AG04450 (cell line): Measurements from ENCODE around the gene TLCD5. TPM values are rescaled to one million over a fixed set of nuclear protein-coding genes. Genes with fewer than 3 reads are reported as not detected.

Experiments used
- CTCF ChIA-PET: fragments of 300-600, 350-600 bp; formaldehyde crosslinking; extraction: SDS; loops from one replicate; lab custom pipeline; 2022; ENCODE audit warnings: antibody characterized with exemption, inconsistent platforms; lab: Charles Lee
- POLR2A ChIA-PET: fragments of 350-600 bp; formaldehyde crosslinking; extraction: SDS; loops from one replicate; lab custom pipeline; 2021; ENCODE audit warnings: antibody characterized with exemption, inconsistent platforms; lab: Yijun Ruan, JAX
- DNase-seq: peaks from one replicate; pipeline ENCODE4 v3.0.0-alpha.2; 2011; ENCODE audit warnings: low read depth, low spot score
- H3K27ac ChIP-seq: one replicate; pipeline ENCODE4 v1.5.1; 2012; ENCODE audit warnings: low read depth, low read length, control low read depth
- H3K27me3 ChIP-seq: one replicate; pipeline ENCODE4 v1.6.0; 2012; ENCODE audit warnings: low read length; ENCODE audit not compliant: control insufficient read depth, insufficient read depth
- H3K4me3 ChIP-seq: 2 replicates; pipeline ENCODE4 v1.5.1; 2011; ENCODE audit warnings: mild to moderate bottlenecking, low read depth, low read length, control low read depth
- H3K9me3 ChIP-seq: 2 replicates; pipeline ENCODE4 v1.5.1; 2012; ENCODE audit warnings: low read length; ENCODE audit not compliant: control insufficient read depth, insufficient read depth
- polyA plus RNA-seq: library from polyadenylated mRNA; depleted of rRNA; stranded (reverse); fragments of >200 nt; gene quantifications from 2 replicates; pipeline ENCODE4 v1.2.3, GENCODE V29; 2011
- TF ChIP-seq, protein P1 (sequence below): IDR thresholded peaks from 2 replicates; pipeline ENCODE4 v1.5.1; 2011; ENCODE audit warnings: low read depth, low read length, control low read depth, inconsistent platforms

The TLCD5 gene
- polyA plus RNA-seq, 1 experiment: 14.9 TPM

DNA sequence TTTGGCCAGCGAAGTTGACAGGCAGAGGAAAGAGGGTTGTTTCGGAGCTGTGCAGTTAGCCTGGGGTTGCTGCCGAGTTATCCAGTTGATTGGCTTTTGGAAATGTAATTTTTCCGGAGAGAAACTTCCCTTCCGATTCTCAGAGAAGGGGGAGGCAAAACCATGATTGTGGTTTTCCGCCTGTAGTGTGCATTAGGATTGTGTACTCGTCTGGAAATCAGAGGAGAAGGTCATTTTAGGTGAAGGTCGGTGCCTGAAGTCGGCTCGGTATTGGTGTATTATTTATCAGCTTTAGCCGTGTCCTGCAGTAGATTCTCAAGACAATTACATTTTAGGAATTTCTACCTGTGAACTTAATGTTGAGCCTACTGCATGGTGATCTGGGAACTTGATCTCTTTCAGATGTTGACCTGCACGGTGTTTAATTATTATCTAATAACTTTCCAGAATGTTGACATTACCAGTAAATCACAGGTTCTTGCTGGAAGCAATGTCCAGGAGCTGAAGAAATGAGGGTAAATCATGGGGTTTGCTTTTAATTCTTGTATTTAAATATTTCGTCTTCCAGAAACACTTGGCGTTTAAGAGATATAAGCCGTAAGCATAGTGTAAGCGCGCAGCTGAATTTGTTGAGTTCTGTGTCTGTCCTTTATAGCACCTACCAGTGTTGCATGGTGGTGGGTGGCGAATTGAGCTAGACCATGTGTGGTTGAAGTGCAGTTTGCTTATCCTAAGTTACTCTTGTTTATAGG, 12.4 kb downstream of the TLCD5 start:
- DNase-seq: no peak
- CTCF ChIA-PET: interaction anchor here (1.0 kb wide), 1 partner anchor 94 kb away, joined by 4 read pairs; no protein-coding TSS in a partner anchor

DNA sequence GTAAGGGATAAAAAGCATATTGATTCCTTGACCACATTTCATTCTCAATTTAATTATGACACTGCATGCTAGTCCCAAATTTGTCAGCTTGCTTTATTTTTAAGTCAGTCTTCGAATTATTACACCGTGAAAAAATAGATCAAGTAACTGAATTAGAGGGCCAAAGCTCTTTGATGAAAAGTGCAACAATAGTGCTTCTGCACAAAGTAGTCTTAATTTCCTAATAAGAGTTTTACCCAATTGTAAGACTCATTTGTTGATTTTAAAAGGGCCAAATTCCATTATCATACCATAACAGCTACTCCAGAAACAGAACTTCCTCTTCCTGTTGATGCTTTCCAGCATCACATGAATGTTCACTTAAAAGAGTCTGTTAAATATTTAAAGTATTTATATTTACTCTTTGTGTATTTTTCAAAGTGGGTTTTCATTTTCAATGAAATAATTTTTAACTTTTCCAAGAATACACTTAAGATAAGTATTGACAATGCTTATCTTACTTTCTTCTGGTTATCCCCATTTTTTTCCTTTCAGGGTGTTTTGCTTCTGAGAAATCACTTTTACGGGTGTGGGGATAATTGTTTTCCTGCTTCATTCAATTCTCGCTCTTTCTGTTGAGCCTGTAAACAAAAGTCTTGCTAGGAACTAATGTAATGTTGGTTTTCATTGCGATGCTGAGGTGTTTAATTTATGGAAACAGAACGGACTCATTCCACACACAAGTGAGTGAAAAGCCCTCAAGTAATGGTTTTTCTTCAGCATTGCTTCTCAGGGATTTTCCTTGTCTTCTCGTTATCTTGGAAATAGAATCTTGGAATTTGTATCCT, 13.2 kb downstream of the TLCD5 start:
- Histone ChIP-seq H3K9me3 (no peaks in the 10 kb centered on the region), H3K4me3 (peak overlapping the region; percentile 87), H3K27ac (no peak overlapping the region), H3K27me3 (no peaks in the 10 kb centered on the region)
- no peak for DNase-seq
- ChIA-PET CTCF (no interaction called here), POLR2A (interaction anchor here (0.6 to 1.6 kb wide), 4 partner anchors 11 to 103 kb away, joined by 3 to 6 read pairs (median 5); no protein-coding TSS in a partner anchor)
- TF ChIP-seq, protein P1, sequence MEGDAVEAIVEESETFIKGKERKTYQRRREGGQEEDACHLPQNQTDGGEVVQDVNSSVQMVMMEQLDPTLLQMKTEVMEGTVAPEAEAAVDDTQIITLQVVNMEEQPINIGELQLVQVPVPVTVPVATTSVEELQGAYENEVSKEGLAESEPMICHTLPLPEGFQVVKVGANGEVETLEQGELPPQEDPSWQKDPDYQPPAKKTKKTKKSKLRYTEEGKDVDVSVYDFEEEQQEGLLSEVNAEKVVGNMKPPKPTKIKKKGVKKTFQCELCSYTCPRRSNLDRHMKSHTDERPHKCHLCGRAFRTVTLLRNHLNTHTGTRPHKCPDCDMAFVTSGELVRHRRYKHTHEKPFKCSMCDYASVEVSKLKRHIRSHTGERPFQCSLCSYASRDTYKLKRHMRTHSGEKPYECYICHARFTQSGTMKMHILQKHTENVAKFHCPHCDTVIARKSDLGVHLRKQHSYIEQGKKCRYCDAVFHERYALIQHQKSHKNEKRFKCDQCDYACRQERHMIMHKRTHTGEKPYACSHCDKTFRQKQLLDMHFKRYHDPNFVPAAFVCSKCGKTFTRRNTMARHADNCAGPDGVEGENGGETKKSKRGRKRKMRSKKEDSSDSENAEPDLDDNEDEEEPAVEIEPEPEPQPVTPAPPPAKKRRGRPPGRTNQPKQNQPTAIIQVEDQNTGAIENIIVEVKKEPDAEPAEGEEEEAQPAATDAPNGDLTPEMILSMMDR: no peak

More for the DNA sequence above, 12.4 kb downstream of the TLCD5 start:
- TF ChIP-seq, protein P1: no peak
- POLR2A ChIA-PET: interaction anchor here (0.5 to 3.2 kb wide), 6 partner anchors 12 to 1243 kb away, joined by 3 to 15 read pairs (median 5); no protein-coding TSS in a partner anchor
- Histone ChIP-seq H3K9me3 (no peaks in the 10 kb centered on the region), H3K27me3 (no peaks in the 10 kb centered on the region), H3K4me3 (peak overlapping the region; percentile 87), H3K27ac (peak overlapping the region; percentile 59)

DNA sequence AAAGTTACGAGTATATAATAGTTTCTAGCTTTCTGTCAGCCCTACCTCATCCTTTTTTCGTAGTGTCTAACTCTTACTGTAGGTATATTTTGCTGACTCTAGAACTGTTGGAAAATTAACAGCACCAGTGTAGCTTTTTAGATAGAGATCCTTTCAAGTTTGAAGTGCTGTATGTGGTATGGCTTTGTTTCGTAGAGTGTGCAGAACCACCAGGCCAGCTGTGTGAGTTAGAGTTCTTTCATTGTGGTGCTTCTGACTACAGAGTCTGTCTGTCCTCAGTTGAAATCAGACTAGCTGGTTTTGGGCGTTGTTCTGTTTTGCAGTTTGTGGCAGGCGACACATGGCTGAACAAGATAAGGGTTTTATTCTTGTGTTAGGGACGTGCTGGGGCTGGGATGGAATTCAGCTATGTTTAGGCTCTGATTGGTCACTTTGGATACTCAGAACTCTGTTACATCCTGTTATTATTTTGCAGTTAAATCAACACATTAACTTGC, 14.3 kb downstream of the TLCD5 start:
- no peak for DNase-seq
- Histone ChIP-seq H3K27me3 (no peaks in the 10 kb centered on the region), H3K4me3 (peak overlapping the region; percentile 87), H3K27ac (no peak overlapping the region), H3K9me3 (no peaks in the 10 kb centered on the region)
- POLR2A ChIA-PET: interaction anchor here (0.6 to 1.6 kb wide), 4 partner anchors 15 to 160 kb away, joined by 3 to 8 read pairs (median 4); no protein-coding TSS in a partner anchor
- TF ChIP-seq, protein P1: no peak
- CTCF ChIA-PET: interaction anchor here (0.9 kb wide), 1 partner anchor 346 kb away, joined by 3 read pairs; no protein-coding TSS in a partner anchor

DNA sequence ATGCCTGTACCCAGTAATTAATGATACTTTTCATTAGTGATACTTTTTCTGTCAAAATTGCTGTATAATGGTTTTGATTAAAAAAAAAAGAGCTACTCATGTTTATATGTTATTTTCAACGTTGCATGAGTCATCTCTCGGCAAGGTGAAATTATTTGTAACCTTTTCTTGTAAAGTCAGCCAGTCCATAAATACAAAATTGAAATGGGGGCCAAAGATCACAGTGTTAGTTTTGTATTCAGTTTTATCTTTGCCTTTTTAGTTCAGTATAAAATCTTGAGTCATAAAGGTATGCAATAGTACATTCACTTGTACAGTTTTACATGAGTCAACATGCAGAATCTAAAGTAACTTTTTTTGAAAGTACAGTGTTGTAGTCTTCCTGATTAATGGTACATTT, 15.4 kb downstream of the TLCD5 start:
- Histone ChIP-seq H3K4me3 (peak overlapping the region; percentile 87), H3K27ac (no peak overlapping the region), H3K9me3 (no peaks in the 10 kb centered on the region), H3K27me3 (no peaks in the 10 kb centered on the region)
- ChIA-PET POLR2A (no interaction called here), CTCF (interaction anchor here (0.7 kb wide), 1 partner anchor 12 kb away, joined by 3 read pairs; no protein-coding TSS in a partner anchor)
- TF ChIP-seq, protein P1: no peak
- DNase-seq: no peak
